Osteoblast (primary cell): Measurements from ENCODE around the gene APC2. TPM values are rescaled to one million over a fixed set of nuclear protein-coding genes. Genes with fewer than 3 reads are reported as not detected.

Experiments used
- DNase-seq: peaks from one replicate; pipeline ENCODE4 v3.0.0; 2011; ENCODE audit warnings: low spot score, mixed read lengths; ENCODE audit not compliant: insufficient read length; ENCODE audit errors: missing footprints
- H2AFZ ChIP-seq: 2 replicates; pipeline ENCODE4 v1.6.0; 2011; ENCODE audit warnings: mild to moderate bottlenecking, low read length
- H3K27ac ChIP-seq: 2 replicates; pipeline ENCODE4 v1.5.1; 2011; ENCODE audit warnings: mild to moderate bottlenecking, low read depth, low read length, moderate library complexity
- H3K27me3 ChIP-seq: 2 replicates; pipeline ENCODE4 v1.6.0; 2012; ENCODE audit warnings: mild to moderate bottlenecking, control low read depth, inconsistent platforms, low read length, moderate library complexity; ENCODE audit not compliant: insufficient read depth
- H3K36me3 ChIP-seq: 2 replicates; pipeline ENCODE4 v1.5.1; 2011; ENCODE audit warnings: mild to moderate bottlenecking, low read length, control low read depth, moderate library complexity; ENCODE audit not compliant: insufficient read depth
- H3K4me1 ChIP-seq: 2 replicates; pipeline ENCODE4 v1.5.1; 2011; ENCODE audit warnings: mild to moderate bottlenecking, low read length, control low read depth, moderate library complexity; ENCODE audit not compliant: insufficient read depth
- H3K4me2 ChIP-seq: 2 replicates; pipeline ENCODE4 v1.6.0; 2011; ENCODE audit warnings: mild to moderate bottlenecking, low read length; ENCODE audit not compliant: insufficient read depth
- H3K4me3 ChIP-seq: fragments of 200-600 bp; sonication (generic); 3 replicates; pipeline ENCODE4 v1.5.1; 2012; ENCODE audit warnings: mild to moderate bottlenecking, low read length, inconsistent platforms; ENCODE audit not compliant: insufficient read depth
- H3K79me2 ChIP-seq: 2 replicates; pipeline ENCODE4 v1.6.0; 2012; ENCODE audit warnings: mild to moderate bottlenecking, low read length, control low read depth, inconsistent platforms; ENCODE audit not compliant: insufficient read depth
- H3K9me3 ChIP-seq: 2 replicates; pipeline ENCODE4 v1.5.1; 2011; ENCODE audit warnings: low read depth, low read length, control low read depth
- H4K20me1 ChIP-seq: 2 replicates; pipeline ENCODE4 v1.6.0; 2012; ENCODE audit warnings: mild to moderate bottlenecking, low read length, control low read depth; ENCODE audit not compliant: insufficient read depth
- CTCF ChIP-seq: IDR thresholded peaks from 2 replicates; pipeline ENCODE4 v1.5.1; 2011; ENCODE audit warnings: mild to moderate bottlenecking, low read depth, low read length, moderate library complexity; ENCODE audit errors: extremely low read depth
- total RNA-seq: library from RNA; depleted of rRNA; stranded (reverse); fragments of >200 nt; gene quantifications from 2 replicates; pipeline ENCODE4 v1.2.3, GENCODE V29; 2012

The APC2 gene
- total RNA-seq, 1 donor, result 0.36 TPM

GRCh38 chr19:1481224-1481892 lies 31.4 kb downstream of the APC2 start:
- no peak overlapping the region for H3K27ac ChIP-seq
- H3K36me3 ChIP-seq, result peaks cover 4% of the 10 kb centered on the region
- no peak for TF ChIP-seq CTCF
- H3K4me2 ChIP-seq, result no peak overlapping the region
- H2AFZ ChIP-seq, result no peak overlapping the region
- H4K20me1 ChIP-seq, result peaks cover 10% of the 10 kb centered on the region
- H3K27me3 ChIP-seq, result no peaks in the 10 kb centered on the region
- H3K9me3 ChIP-seq, result no peaks in the 10 kb centered on the region
- peaks cover 20% of the 10 kb centered on the region for H3K79me2 ChIP-seq
- peaks cover 8% of the 10 kb centered on the region for H3K4me1 ChIP-seq
- DNase-seq, result peak; percentile 85
- no peak overlapping the region for H3K4me3 ChIP-seq

- Histone ChIP-seq H3K27me3 (no peaks in the 10 kb centered on the region), H3K36me3 (peaks cover 4% of the 10 kb centered on the region), H3K9me3 (no peaks in the 10 kb centered on the region), H3K4me1 (peaks cover 8% of the 10 kb centered on the region), H4K20me1 (peaks cover 6% of the 10 kb centered on the region), H3K4me3 (no peak overlapping the region), H3K4me2 (no peak overlapping the region), H2AFZ (no peak overlapping the region), H3K79me2 (peaks cover 16% of the 10 kb centered on the region), H3K27ac (no peak overlapping the region)
- no peak for TF ChIP-seq CTCF
- no peak for DNase-seq
These were observed 32.0 kb downstream of the APC2 start for GRCh38 chr19:1481893-1482360.

GRCh38 chr19:1482361-1483130 lies 32.6 kb downstream of the APC2 start:
- Histone ChIP-seq H3K4me3 (no peak overlapping the region), H3K27me3 (no peaks in the 10 kb centered on the region), H3K79me2 (peaks cover 12% of the 10 kb centered on the region), H3K4me1 (peaks cover 8% of the 10 kb centered on the region), H3K9me3 (no peaks in the 10 kb centered on the region), H2AFZ (no peak overlapping the region), H3K27ac (no peak overlapping the region), H3K36me3 (no peaks in the 10 kb centered on the region), H4K20me1 (peaks cover under 1% of the 10 kb centered on the region), H3K4me2 (no peak overlapping the region)
- peak; percentile 94 for DNase-seq
- TF ChIP-seq CTCF, result no peak
